H9 (cell line): ENCODE data around the gene RPL12. TPM values are rescaled to one million over a fixed set of nuclear protein-coding genes. Genes with fewer than 3 reads are reported as not detected.

Experiments
- DNase-seq: peaks from one replicate; pipeline ENCODE4 v3.0.0-alpha.2; 2017
- H2AFZ ChIP-seq: one replicate; pipeline ENCODE4 v1.6.1; 2013; ENCODE audit warnings: mild to moderate bottlenecking, low read length, control low read depth, moderate library complexity
- H2AK5ac ChIP-seq: 2 replicates; pipeline ENCODE4 v1.6.1; 2013; ENCODE audit warnings: low read length, control low read depth, mixed read lengths; ENCODE audit not compliant: insufficient read length
- H2BK120ac ChIP-seq: one replicate; pipeline ENCODE4 v1.6.1; 2013; ENCODE audit warnings: low read depth, mild to moderate bottlenecking, low read length, control low read depth, inconsistent platforms; ENCODE audit not compliant: poor library complexity, severe bottlenecking
- H2BK12ac ChIP-seq: 2 replicates; pipeline ENCODE4 v1.6.1; 2013; ENCODE audit warnings: low read length, control low read depth, mixed read lengths, low read depth; ENCODE audit not compliant: insufficient read length
- H2BK15ac ChIP-seq: 2 replicates; pipeline ENCODE4 v1.6.1; 2013; ENCODE audit warnings: low read depth, low read length, control low read depth
- H2BK20ac ChIP-seq: one replicate; pipeline ENCODE4 v1.6.1; 2013; ENCODE audit warnings: low read depth, mild to moderate bottlenecking, low read length, control low read depth, inconsistent platforms; ENCODE audit not compliant: poor library complexity, severe bottlenecking
- H2BK5ac ChIP-seq: 2 replicates; pipeline ENCODE4 v1.6.1; 2013; ENCODE audit warnings: low read length, control low read depth, mixed read lengths; ENCODE audit not compliant: insufficient read length
- H3K14ac ChIP-seq: 2 replicates; pipeline ENCODE4 v1.6.1; 2013; ENCODE audit warnings: low read length, control low read depth; ENCODE audit not compliant: insufficient read depth
- H3K18ac ChIP-seq: 2 replicates; pipeline ENCODE4 v1.6.1; 2013; ENCODE audit warnings: low read depth, mild to moderate bottlenecking, mixed read lengths, low read length, control low read depth; ENCODE audit not compliant: insufficient read length
- H3K23ac ChIP-seq: 2 replicates; pipeline ENCODE4 v1.6.1; 2013; ENCODE audit warnings: low read length, control low read depth, mixed read lengths, low read depth; ENCODE audit not compliant: insufficient read length
- H3K23me2 ChIP-seq: 2 replicates; pipeline ENCODE4 v1.6.1; 2013; ENCODE audit warnings: low read depth, mild to moderate bottlenecking, mixed read lengths, low read length, control low read depth; ENCODE audit not compliant: insufficient read length, poor library complexity, severe bottlenecking
- H3K27ac ChIP-seq: 2 replicates; pipeline ENCODE4 v1.5.1; 2013; ENCODE audit warnings: low read length, control low read depth, mixed read lengths, low read depth; ENCODE audit not compliant: insufficient read length
- H3K27me3 ChIP-seq: 2 replicates; pipeline ENCODE4 v1.6.1; 2013; ENCODE audit warnings: low read length, control low read depth, inconsistent platforms; ENCODE audit not compliant: insufficient read depth
- H3K4ac ChIP-seq: 2 replicates; pipeline ENCODE4 v1.6.1; 2013; ENCODE audit warnings: low read depth, mild to moderate bottlenecking, control low read depth, inconsistent platforms, low read length, moderate library complexity
- H3K4me1 ChIP-seq: 2 replicates; pipeline ENCODE4 v1.6.1; 2013; ENCODE audit warnings: low read length, control low read depth, inconsistent platforms; ENCODE audit not compliant: insufficient read depth
- H3K4me2 ChIP-seq: 2 replicates; pipeline ENCODE4 v1.6.1; 2013; ENCODE audit warnings: low read length, control low read depth, mixed read lengths; ENCODE audit not compliant: insufficient read length, insufficient read depth
- H3K56ac ChIP-seq: 2 replicates; pipeline ENCODE4 v1.6.1; 2013; ENCODE audit warnings: low read depth, mild to moderate bottlenecking, mixed read lengths, low read length, control low read depth; ENCODE audit not compliant: insufficient read length
- H3K79me1 ChIP-seq: 2 replicates; pipeline ENCODE4 v1.6.1; 2013; ENCODE audit warnings: low read depth, mild to moderate bottlenecking, moderate library complexity, low read length, control low read depth, inconsistent platforms; ENCODE audit not compliant: insufficient read depth, poor library complexity, severe bottlenecking
- H3K79me2 ChIP-seq: 2 replicates; pipeline ENCODE4 v1.6.1; 2013; ENCODE audit warnings: low read length, control low read depth, inconsistent platforms; ENCODE audit not compliant: insufficient read depth
- H3K9ac ChIP-seq: 2 replicates; pipeline ENCODE4 v1.6.1; 2013; ENCODE audit warnings: low read length, control low read depth, mixed read lengths; ENCODE audit not compliant: insufficient read length; ENCODE audit errors: extremely low read depth
- H3K9me3 ChIP-seq: one replicate; pipeline ENCODE4 v1.6.1; 2013; ENCODE audit warnings: low read depth, low read length, inconsistent platforms; ENCODE audit not compliant: control insufficient read depth
- H3T11ph ChIP-seq: one replicate; pipeline ENCODE4 v1.6.1; 2013; ENCODE audit warnings: mild to moderate bottlenecking, low read length, control low read depth, inconsistent platforms
- H4K20me1 ChIP-seq: one replicate; pipeline ENCODE4 v1.6.1; 2013; ENCODE audit not compliant: control insufficient read depth, insufficient read length, insufficient read depth
- H4K5ac ChIP-seq: 2 replicates; pipeline ENCODE4 v1.6.1; 2013; ENCODE audit warnings: low read depth, mild to moderate bottlenecking, mixed read lengths, low read length, control low read depth; ENCODE audit not compliant: insufficient read length
- H4K8ac ChIP-seq: replicated peaks from 2 replicates; pipeline ENCODE4 v1.6.1; 2013; ENCODE audit warnings: low read length, control low read depth, mixed read lengths, low read depth; ENCODE audit not compliant: insufficient read length
- H4K91ac ChIP-seq: 2 replicates; pipeline ENCODE4 v1.6.1; 2013; ENCODE audit warnings: low read depth, mild to moderate bottlenecking, moderate library complexity, mixed read lengths, low read length, control low read depth; ENCODE audit not compliant: insufficient read length
- H3K27ac Mint-ChIP-seq, 3 experiments: 2 replicates in 2 of 3; 3 replicates in 1 of 3; pipeline ENCODE4 v1.8.0; 2020 to 2021; ENCODE audit warnings: mixed read lengths in 3 of 3, mild to moderate bottlenecking in 1 of 3, moderate library complexity in 1 of 3
- H3K27me3 Mint-ChIP-seq: 2 replicates; pipeline ENCODE4 v1.8.0; 2021; ENCODE audit warnings: low read depth, mild to moderate bottlenecking, moderate library complexity, mixed read lengths
- H3K36me3 Mint-ChIP-seq, 3 experiments: 2 replicates in 2 of 3; 3 replicates in 1 of 3; pipeline ENCODE4 v1.8.0; 2020 to 2021; ENCODE audit warnings: low read depth in 3 of 3, mixed read lengths in 3 of 3; ENCODE audit not compliant: insufficient read depth in 1 of 3
- H3K4me1 Mint-ChIP-seq, 2 experiments: 2 replicates each; pipeline ENCODE4 v1.8.0; 2020; ENCODE audit warnings: mixed read lengths in 2 of 2
- H3K4me3 Mint-ChIP-seq, 2 experiments: 2 replicates in 1 of 2; 3 replicates in 1 of 2; pipeline ENCODE4 v1.8.0; 2020 to 2021; ENCODE audit warnings: mild to moderate bottlenecking in 2 of 2, mixed read lengths in 2 of 2, moderate library complexity in 1 of 2
- H3K9me3 Mint-ChIP-seq, 2 experiments: 2 replicates in 1 of 2; 3 replicates in 1 of 2; pipeline ENCODE4 v1.8.0; 2020; ENCODE audit warnings: mild to moderate bottlenecking in 2 of 2, mixed read lengths in 2 of 2, moderate library complexity in 1 of 2
- WGBS: extraction: QIAGEN DNeasy Blood & Tissue Kit; methylation state at CpG from one replicate; pipeline ENCODE4 v1.1.7; 2013; ENCODE audit warnings: missing lambda C conversion rate, low lambda C conversion rate, mixed read lengths; ENCODE audit not compliant: insufficient read length; ENCODE audit errors: extremely low coverage; 5-methylcytosine and 5-hydroxymethylcytosine counted together
- total RNA-seq: library from RNA; stranded (reverse); gene quantifications from 2 replicates; pipeline ENCODE4 v1.2.1, GENCODE V29; 2021
- TF ChIP-seq, protein P1 (sequence below): fragments of 200-600 bp; sonication (generic); conservative IDR thresholded peaks from 3 replicates; pipeline ENCODE4 v1.8.0; 2021; ENCODE audit warnings: antibody characterized with exemption, mild to moderate bottlenecking

RPL12 gene
- total RNA-seq, 1 experiment from 2014 or later, result 1,710 TPM

DNA sequence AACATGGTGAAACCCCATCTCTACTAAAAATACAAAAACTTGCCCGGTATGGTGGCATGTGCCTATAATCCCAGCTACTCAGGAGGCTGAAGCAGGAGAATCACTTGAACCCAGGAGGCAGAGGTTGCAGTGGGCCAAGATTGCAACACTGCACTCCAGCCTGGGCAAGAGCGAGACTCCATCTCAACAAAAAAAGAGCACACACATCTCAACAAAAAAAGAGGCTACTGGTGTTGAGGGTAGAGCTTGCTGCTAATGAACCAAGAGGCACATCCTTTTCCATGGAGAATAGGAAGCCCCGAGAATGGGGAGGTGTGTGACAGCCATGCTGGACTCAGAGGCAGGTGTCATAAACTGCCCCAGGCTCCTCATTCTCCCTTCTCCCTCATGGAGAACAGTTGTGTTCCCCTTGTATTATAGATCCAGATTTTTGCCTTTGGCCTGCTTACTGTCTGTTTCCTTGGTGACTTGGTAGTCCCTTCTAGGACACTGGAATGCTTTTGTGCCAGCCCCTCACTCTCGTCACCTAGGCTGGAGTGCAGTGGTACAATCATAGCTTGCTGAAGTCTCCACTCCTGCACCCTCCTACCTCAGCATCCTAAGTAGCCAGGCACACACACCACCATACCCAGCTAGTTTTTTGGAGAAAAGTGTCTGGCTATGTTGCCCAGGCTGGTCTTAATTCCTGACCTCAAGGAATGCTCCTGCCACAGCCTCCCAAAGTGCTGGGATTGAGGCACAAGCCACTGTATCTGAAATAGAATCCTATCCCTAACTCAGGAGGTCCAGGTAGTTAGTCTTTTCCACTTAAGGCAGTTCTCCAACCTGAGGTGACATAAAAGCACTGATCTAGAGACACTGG lies 5.1 kb downstream of the RPL12 start:
- Histone ChIP-seq H3K56ac (no peak overlapping the region), H2BK15ac (no peak overlapping the region), H3K79me2 (peaks cover 20% of the 10 kb centered on the region; the same call in 1 of the 2 replicates), H2AK5ac (no peak overlapping the region), H2AFZ (no peak overlapping the region), H3K79me1 (no peaks in the 10 kb centered on the region), H3K18ac (no peak overlapping the region), H3K23ac (no peak overlapping the region), H4K5ac (no peak overlapping the region), H2BK12ac (no peak overlapping the region), H3K27me3 (no peaks in the 10 kb centered on the region), H3K9ac (no peak overlapping the region), H3T11ph (no peak overlapping the region), H3K23me2 (peaks cover 12% of the 10 kb centered on the region), H3K27ac (no peak overlapping the region), H3K4me1 (no peaks in the 10 kb centered on the region), H3K4ac (no peak overlapping the region), H4K91ac (no peak overlapping the region), H3K9me3 (no peaks in the 10 kb centered on the region), H3K4me2 (no peak overlapping the region), H2BK5ac (no peak overlapping the region), H4K20me1 (no peaks in the 10 kb centered on the region), H4K8ac (no peak overlapping the region), H2BK20ac (no peak overlapping the region), H3K14ac (no peak overlapping the region), H2BK120ac (no peak overlapping the region)
- Mint-ChIP-seq H3K4me1 (peaks cover 21 to 24% of the 10 kb centered on the region in 2 experiments), H3K27me3 (no peaks in the 10 kb centered on the region; the same call in 1 of the 2 replicates), H3K4me3 (no peak overlapping the region; a peak in 1 of 5 replicates), H3K27ac (peak overlapping the region in 2 of 3 experiments; percentile 87 to 99; a peak in 4 of 7 replicates), H3K36me3 (peaks cover 74 to 93% (median 83%) of the 10 kb centered on the region in 3 experiments), H3K9me3 (peaks cover 0 to 3% of the 10 kb centered on the region in 2 experiments; a peak in 4 of 5 replicates)
- TF ChIP-seq, protein P1, sequence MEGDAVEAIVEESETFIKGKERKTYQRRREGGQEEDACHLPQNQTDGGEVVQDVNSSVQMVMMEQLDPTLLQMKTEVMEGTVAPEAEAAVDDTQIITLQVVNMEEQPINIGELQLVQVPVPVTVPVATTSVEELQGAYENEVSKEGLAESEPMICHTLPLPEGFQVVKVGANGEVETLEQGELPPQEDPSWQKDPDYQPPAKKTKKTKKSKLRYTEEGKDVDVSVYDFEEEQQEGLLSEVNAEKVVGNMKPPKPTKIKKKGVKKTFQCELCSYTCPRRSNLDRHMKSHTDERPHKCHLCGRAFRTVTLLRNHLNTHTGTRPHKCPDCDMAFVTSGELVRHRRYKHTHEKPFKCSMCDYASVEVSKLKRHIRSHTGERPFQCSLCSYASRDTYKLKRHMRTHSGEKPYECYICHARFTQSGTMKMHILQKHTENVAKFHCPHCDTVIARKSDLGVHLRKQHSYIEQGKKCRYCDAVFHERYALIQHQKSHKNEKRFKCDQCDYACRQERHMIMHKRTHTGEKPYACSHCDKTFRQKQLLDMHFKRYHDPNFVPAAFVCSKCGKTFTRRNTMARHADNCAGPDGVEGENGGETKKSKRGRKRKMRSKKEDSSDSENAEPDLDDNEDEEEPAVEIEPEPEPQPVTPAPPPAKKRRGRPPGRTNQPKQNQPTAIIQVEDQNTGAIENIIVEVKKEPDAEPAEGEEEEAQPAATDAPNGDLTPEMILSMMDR, result no peak
- DNase-seq, result peak; percentile 56
- WGBS, result no CpG with 5 or more reads among the region's 4 CpGs
